Adrenal gland (tissue), 12 donors: Measurements from ENCODE around the gene DLGAP1. TPM values are rescaled to one million over a fixed set of nuclear protein-coding genes. Genes with fewer than 3 reads are reported as not detected.

ENCODE experiments used
- DNase-seq, 7 donors: peaks; one replicate each; pipeline ENCODE4 v3.0.0-alpha.2; 2019 to 2020
- H3K27ac ChIP-seq, 5 donors: fragments of 200-600 bp; sonication (generic) in 4 of 5; 1 replicate in 3 of 5; 2 replicates in 2 of 5; pipeline versions ENCODE4 v1.5.1 to v1.8.0; 2016 to 2020; ENCODE audit warnings: mild to moderate bottlenecking in 1 of 5
- H3K27me3 ChIP-seq: fragments of 200-600 bp; 2 replicates; pipeline ENCODE4 v1.8.0; 2021
- H3K36me3 ChIP-seq, 2 donors: fragments of 200-600 bp; replicated peaks in 1 of 2; 1 replicate in 1 of 2; 2 replicates in 1 of 2; pipeline versions ENCODE4 v1.5.1 to v1.8.0; 2018 to 2022
- H3K4me1 ChIP-seq, 2 donors: fragments of 200-600 bp; replicated peaks in 1 of 2; 1 replicate in 1 of 2; 2 replicates in 1 of 2; pipeline versions ENCODE4 v1.5.1 to v1.8.0; 2018 to 2021
- H3K4me3 ChIP-seq, 4 donors: fragments of 200-600 bp; sonication (generic) in 3 of 4; one replicate each; pipeline ENCODE4 v1.5.1; 2016 to 2018
- H3K9me3 ChIP-seq, 3 donors: fragments of 200-600 bp; sonication (generic) in 1 of 3; replicated peaks in 1 of 3; 1 replicate in 2 of 3; 2 replicates in 1 of 3; pipeline versions ENCODE4 v1.5.1 to v1.8.0; 2016 to 2021
- POLR2A ChIP-seq, 2 donors: fragments of 450-650 bp; IDR thresholded peaks; one replicate each; pipeline ENCODE4 v1.6.1; 2017; ENCODE audit warnings: antibody characterized with exemption in 2 of 2, mild to moderate bottlenecking in 2 of 2, moderate library complexity in 1 of 2
- WGBS, 4 donors: extraction: QIAGEN DNeasy Blood & Tissue Kit in 2 of 4; methylation state at CpG; one replicate each; pipeline versions ENCODE4 v1.1.5 to v1.1.7; 2013 to 2017; 5-methylcytosine and 5-hydroxymethylcytosine counted together
- intact Hi-C, 2 donors: fragments of 100-400 bp; cut with DNase I; formaldehyde crosslinking; loops; one replicate each; pipeline versions ENCODE4 v1.14.1 to v1.15.0; 2022 to 2023
- polyA plus RNA-seq, 3 donors: library from polyadenylated mRNA; stranded (reverse); fragments of 200-250 nt in 2 of 3; fragments of 350-450 nt in 1 of 3; fragmentation: Illumina TruSeq in 1 of 3; extraction: RNeasy Lipid Tissue Mini Kit (QIAGEN cat#74804) in 1 of 3; gene quantifications; one replicate each; pipeline ENCODE4 v1.2.3, GENCODE V29; 2013 to 2014
- total RNA-seq, 9 donors: library from RNA; depleted of rRNA in 4 of 9; stranded (reverse); fragments of >200 nt in 4 of 9; fragments of 120-200 nt in 1 of 9; fragmentation: NEBNext Ultra II Directional in 1 of 9; extraction: Animal tissue kit (Norgen Biotek cat#: 25700) in 1 of 9; gene quantifications; one replicate each; pipeline versions ENCODE4 v1.1.0 to v1.2.4, GENCODE V29; 2013 to 2023
- TF ChIP-seq, protein P1 (sequence below), 6 experiments: fragments of 450-650 bp in 4 of 6; fragments of 200-600 bp in 2 of 6; sonication (generic) in 1 of 6; IDR thresholded peaks; 1 replicate in 5 of 6; 2 replicates in 1 of 6; pipeline versions ENCODE4 v1.5.1 to v1.8.0; 2016 to 2021; ENCODE audit warnings: antibody characterized with exemption in 6 of 6, mild to moderate bottlenecking in 2 of 6, moderate library complexity in 1 of 6
- donor health status: healthy with polysubstance abuse.
- donor health status: Bipolar disorder and iron deficiency.
- donor health status: DM: yes; HTN: yes; CAD: no.
- donor health status: DM: no; HTN: no; CAD: no.
- donor health status: DM: no; HTN: no; CAD: no.
- donor health status: DM: yes; HTN: yes; CAD: no.

DLGAP1 gene
- total and polyA plus RNA-seq, 12 donors: 1.7 to 30.9 (median 12.9) TPM

DNA sequence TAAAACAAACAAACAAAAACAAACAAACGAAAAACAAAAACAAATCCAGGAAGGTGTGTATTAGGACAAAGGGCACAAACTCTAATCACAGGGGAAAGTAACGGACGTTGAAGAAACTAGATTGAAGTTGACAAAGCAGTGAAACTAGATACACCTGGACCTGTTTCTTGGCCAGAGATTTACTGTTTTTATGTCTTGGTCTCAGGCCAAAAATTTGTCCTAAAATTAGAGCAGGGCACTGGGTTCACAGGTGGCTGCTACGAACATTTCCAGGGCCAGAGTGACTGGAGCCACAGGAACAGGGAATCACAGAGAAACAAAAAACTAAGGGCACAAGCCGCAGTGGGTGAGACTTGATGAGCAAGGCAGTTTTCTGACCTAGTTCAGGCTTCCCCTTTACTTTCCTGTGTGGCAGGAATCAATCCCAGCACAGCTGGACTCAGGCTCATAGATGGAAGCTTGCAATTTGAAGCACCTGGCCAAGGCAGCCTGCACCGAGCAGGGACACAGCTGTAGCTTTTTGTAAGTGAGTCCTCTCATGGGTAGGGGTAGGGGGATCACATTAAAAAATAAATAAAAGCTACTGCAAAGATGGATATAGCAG lies 329.4 kb downstream of the DLGAP1 start:
- H3K4me1 ChIP-seq: no peaks in the 10 kb centered on the region
- intact Hi-C loops: no loop called here
- no peaks in the 10 kb centered on the region for H3K27me3 ChIP-seq
- no peak overlapping the region for H3K27ac ChIP-seq
- 61 to 75% (median 67%) methylated on average over 6 of the region's 6 CpGs for WGBS, 4 donors
- H3K9me3 ChIP-seq: no peaks in the 10 kb centered on the region
- TF ChIP-seq, protein P1, sequence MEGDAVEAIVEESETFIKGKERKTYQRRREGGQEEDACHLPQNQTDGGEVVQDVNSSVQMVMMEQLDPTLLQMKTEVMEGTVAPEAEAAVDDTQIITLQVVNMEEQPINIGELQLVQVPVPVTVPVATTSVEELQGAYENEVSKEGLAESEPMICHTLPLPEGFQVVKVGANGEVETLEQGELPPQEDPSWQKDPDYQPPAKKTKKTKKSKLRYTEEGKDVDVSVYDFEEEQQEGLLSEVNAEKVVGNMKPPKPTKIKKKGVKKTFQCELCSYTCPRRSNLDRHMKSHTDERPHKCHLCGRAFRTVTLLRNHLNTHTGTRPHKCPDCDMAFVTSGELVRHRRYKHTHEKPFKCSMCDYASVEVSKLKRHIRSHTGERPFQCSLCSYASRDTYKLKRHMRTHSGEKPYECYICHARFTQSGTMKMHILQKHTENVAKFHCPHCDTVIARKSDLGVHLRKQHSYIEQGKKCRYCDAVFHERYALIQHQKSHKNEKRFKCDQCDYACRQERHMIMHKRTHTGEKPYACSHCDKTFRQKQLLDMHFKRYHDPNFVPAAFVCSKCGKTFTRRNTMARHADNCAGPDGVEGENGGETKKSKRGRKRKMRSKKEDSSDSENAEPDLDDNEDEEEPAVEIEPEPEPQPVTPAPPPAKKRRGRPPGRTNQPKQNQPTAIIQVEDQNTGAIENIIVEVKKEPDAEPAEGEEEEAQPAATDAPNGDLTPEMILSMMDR (IDR thresholded peaks at IDR 0.05): no peak
- TF ChIP-seq POLR2A (IDR thresholded peaks at IDR 0.05): no peak
- no peak overlapping the region for H3K4me3 ChIP-seq
- H3K36me3 ChIP-seq: no peaks in the 10 kb centered on the region
- DNase-seq: no peak

DNA sequence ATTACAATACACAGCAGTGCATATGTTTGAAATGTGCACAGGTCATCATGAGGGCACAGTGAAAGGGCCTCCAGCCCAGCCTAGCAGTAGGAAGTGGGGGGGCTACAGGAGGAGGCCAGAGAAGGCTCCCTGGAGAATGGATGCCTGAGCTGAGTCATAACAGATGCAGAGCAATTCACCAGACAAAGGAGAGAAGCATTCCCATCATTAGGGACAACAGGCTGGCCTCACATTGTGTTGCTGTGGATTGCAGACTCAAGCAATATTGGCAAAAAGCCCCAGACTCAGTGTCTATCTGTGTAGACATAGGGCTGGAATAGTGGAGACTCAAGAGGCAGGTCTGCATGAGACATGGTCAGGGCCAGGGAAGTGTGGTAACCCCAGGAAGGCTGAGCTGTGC lies 329.9 kb downstream of the DLGAP1 start:
- TF ChIP-seq, protein P1 (IDR thresholded peaks at IDR 0.05): no peak
- TF ChIP-seq POLR2A (IDR thresholded peaks at IDR 0.05): no peak
- Histone ChIP-seq H3K4me3 (no peak overlapping the region), H3K36me3 (no peaks in the 10 kb centered on the region), H3K9me3 (no peaks in the 10 kb centered on the region), H3K27me3 (no peaks in the 10 kb centered on the region), H3K27ac (no peak overlapping the region), H3K4me1 (no peaks in the 10 kb centered on the region)
- no peak for DNase-seq
- intact Hi-C loops: no loop called here

DNA sequence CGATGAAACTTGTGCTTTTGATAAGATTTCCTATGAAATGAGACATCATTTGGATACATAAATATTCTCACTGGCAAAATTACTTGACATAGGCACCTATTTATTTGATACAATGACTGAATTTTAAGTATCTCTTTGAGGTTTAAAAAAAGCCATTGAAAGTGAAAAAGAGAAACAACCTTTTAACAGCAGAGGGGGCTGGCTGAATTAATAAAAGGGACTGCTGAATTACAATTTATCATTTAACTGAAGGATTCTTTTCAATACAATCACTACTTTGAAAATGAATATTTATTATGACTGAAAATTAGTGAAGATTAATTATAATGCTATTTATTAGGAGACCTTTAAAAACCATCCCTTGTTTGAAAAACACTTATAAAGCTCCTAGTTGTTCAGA lies 335.3 kb downstream of the DLGAP1 start:
- no peaks in the 10 kb centered on the region for H3K36me3 ChIP-seq
- no peaks in the 10 kb centered on the region for H3K27me3 ChIP-seq
- H3K4me3 ChIP-seq: no peak overlapping the region
- intact Hi-C loops: no loop called here
- WGBS, 4 donors: 57 to 77% (median 73%) methylated on average over 1 of the region's 1 CpG
- TF ChIP-seq, protein P1 (IDR thresholded peaks at IDR 0.05): peak in 1 of 6 experiments; percentile 7
- no peak for TF ChIP-seq POLR2A (IDR thresholded peaks at IDR 0.05)
- no peak overlapping the region for H3K27ac ChIP-seq
- DNase-seq: no peak
- H3K4me1 ChIP-seq: no peaks in the 10 kb centered on the region
- H3K9me3 ChIP-seq: no peaks in the 10 kb centered on the region

DNA sequence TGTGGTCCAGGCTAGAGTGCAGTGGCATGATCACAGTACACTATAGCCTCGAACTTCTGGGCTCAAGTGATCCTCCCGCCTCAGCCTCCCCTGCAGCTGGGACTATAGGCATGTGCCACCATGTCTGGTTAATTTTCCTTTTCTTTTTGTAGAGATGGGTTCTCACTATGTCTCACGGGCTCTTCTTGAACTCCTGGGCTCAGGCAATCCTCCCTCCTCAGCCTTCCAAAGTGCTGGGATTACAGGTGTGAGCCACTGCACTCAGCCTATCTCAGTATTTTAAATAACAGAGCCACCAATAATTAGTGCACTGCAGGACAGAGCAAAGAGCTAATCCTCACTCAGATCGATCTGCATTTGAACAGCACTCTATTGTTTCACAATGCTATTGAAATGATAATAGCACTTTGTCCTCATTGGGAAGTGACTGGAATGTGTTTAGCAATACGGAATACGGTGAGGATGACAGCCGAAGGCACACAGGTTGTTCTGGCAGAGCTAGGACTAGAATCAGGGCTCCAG lies 335.9 kb downstream of the DLGAP1 start:
- H3K27ac ChIP-seq: no peak overlapping the region
- intact Hi-C loops: no loop called here
- no peaks in the 10 kb centered on the region for H3K27me3 ChIP-seq
- no peaks in the 10 kb centered on the region for H3K4me1 ChIP-seq
- no peaks in the 10 kb centered on the region for H3K9me3 ChIP-seq
- H3K36me3 ChIP-seq: no peaks in the 10 kb centered on the region
- H3K4me3 ChIP-seq: no peak overlapping the region
- 62 to 72% (median 68%) methylated on average over 7 of the region's 7 CpGs for WGBS, 4 donors
- TF ChIP-seq POLR2A (IDR thresholded peaks at IDR 0.05): no peak
- TF ChIP-seq, protein P1 (IDR thresholded peaks at IDR 0.05): no peak
- no peak for DNase-seq
